Endothelial cell of umbilical vein (primary cell): ENCODE results near the gene SOWAHB. TPM values are rescaled to one million over a fixed set of nuclear protein-coding genes. Genes with fewer than 3 reads are reported as not detected.

Source experiments
- BruUV-seq: library from RNA; stranded (reverse); fragments of 400-500 nt; replicated peaks from 2 replicates; lab custom pipeline; 2021; lab: Mats Ljungman, UMichigan
- CTCF ChIA-PET: fragments of 300-600, 350-600 bp; sonication (Branson Sonifier 250); formaldehyde crosslinking; loops from one replicate; lab custom pipeline; 2021; ENCODE audit warnings: antibody characterized with exemption, inconsistent platforms; lab: Charles Lee
- POLR2A ChIA-PET: fragments of 300-600, 350-600 bp; sonication (Branson Sonifier 250); formaldehyde crosslinking; loops from one replicate; lab custom pipeline; 2021; ENCODE audit warnings: antibody characterized with exemption, inconsistent platforms; lab: Charles Lee
- DNase-seq: peaks from one replicate; pipeline ENCODE4 v3.0.0-alpha.2; 2011; ENCODE audit warnings: low read depth, low spot score
- FAIRE-seq: peaks from 2 replicates; lab custom pipeline; 2011; peaks lifted over from hg19 to GRCh38; lab: Jason Lieb, UNC
- H2AFZ ChIP-seq: 2 replicates; pipeline ENCODE4 v1.6.0; 2012; ENCODE audit warnings: low read depth, low read length, control low read depth, inconsistent platforms
- H3K27ac ChIP-seq: 2 replicates; pipeline ENCODE4 v1.5.1; 2011; ENCODE audit warnings: low read depth, mild to moderate bottlenecking, control low read depth, low read length, moderate library complexity; ENCODE audit not compliant: insufficient read depth
- H3K27me3 ChIP-seq, 2 experiments: 2 replicates each; pipeline versions ENCODE4 v1.6.0 to v1.6.1; 2011; ENCODE audit warnings: low read length in 2 of 2, mixed read lengths in 1 of 2; ENCODE audit not compliant: control insufficient read depth in 2 of 2, insufficient read depth in 2 of 2
- H3K36me3 ChIP-seq, 2 experiments: 2 replicates in 1 of 2; 3 replicates in 1 of 2; pipeline ENCODE4 v1.5.1; 2011; ENCODE audit warnings: low read length in 2 of 2, mild to moderate bottlenecking in 1 of 2, moderate library complexity in 1 of 2; ENCODE audit not compliant: control insufficient read depth in 2 of 2, insufficient read depth in 2 of 2; ENCODE audit errors: extremely low read depth in 1 of 2
- H3K4me1 ChIP-seq: 3 replicates; pipeline ENCODE4 v1.5.1; 2011; ENCODE audit warnings: mild to moderate bottlenecking, low read length; ENCODE audit not compliant: control insufficient read depth, insufficient read depth; ENCODE audit errors: extremely low read depth
- H3K4me2 ChIP-seq: 2 replicates; pipeline ENCODE4 v1.6.1; 2011; ENCODE audit warnings: low read length, control low read depth, mixed read lengths; ENCODE audit not compliant: insufficient read depth
- H3K4me3 ChIP-seq, 3 experiments: fragments of 200-600 bp in 1 of 3; sonication (generic), shearing (Covaris generic) in 1 of 3; replicated peaks in 1 of 3; 2 replicates each; pipeline ENCODE4 v1.5.1; 2011 to 2016; ENCODE audit warnings: control low read depth in 3 of 3, low read length in 3 of 3, mild to moderate bottlenecking in 2 of 3, inconsistent platforms in 1 of 3, low read depth in 1 of 3, moderate library complexity in 1 of 3; ENCODE audit not compliant: insufficient read depth in 1 of 3
- H3K79me2 ChIP-seq: 2 replicates; pipeline ENCODE4 v1.6.0; 2012; ENCODE audit warnings: low read length, inconsistent platforms; ENCODE audit not compliant: control insufficient read depth, insufficient read depth
- H3K9ac ChIP-seq: replicated peaks from 2 replicates; pipeline ENCODE3; 2011; ENCODE audit warnings: low read length, control low read depth; ENCODE audit not compliant: insufficient read depth; ENCODE audit errors: extremely low read depth
- H3K9me1 ChIP-seq: replicated peaks from 3 replicates; pipeline ENCODE4 v1.6.0; 2011; ENCODE audit warnings: mild to moderate bottlenecking, low read length; ENCODE audit not compliant: control insufficient read depth, insufficient read depth; ENCODE audit errors: extremely low read depth
- H3K9me3 ChIP-seq: replicated peaks from 2 replicates; pipeline ENCODE4 v1.5.1; 2012; ENCODE audit warnings: low read length, inconsistent platforms; ENCODE audit not compliant: control insufficient read depth, insufficient read depth
- H4K20me1 ChIP-seq: replicated peaks from 2 replicates; pipeline ENCODE3; 2011; ENCODE audit warnings: mild to moderate bottlenecking, low read length; ENCODE audit not compliant: control insufficient read depth, insufficient read depth; ENCODE audit errors: extremely low read depth
- EZH2 ChIP-seq: IDR thresholded peaks from 2 replicates; pipeline ENCODE4 v1.6.1; 2012; ENCODE audit warnings: borderline replicate concordance, low read depth, mild to moderate bottlenecking, moderate library complexity, low read length, inconsistent platforms; ENCODE audit not compliant: severe bottlenecking
- MYC ChIP-seq: IDR thresholded peaks from one replicate; pipeline ENCODE4 v1.6.1; 2011; ENCODE audit warnings: mild to moderate bottlenecking, low read depth, low read length
- POLR2AphosphoS5 ChIP-seq: IDR thresholded peaks from 2 replicates; pipeline ENCODE4 v1.6.1; 2012; ENCODE audit warnings: low read depth, mild to moderate bottlenecking, control low read depth, low read length, moderate library complexity; ENCODE audit not compliant: insufficient read depth
- dilution Hi-C: fragments of 300-500 bp; cut with MboI; formaldehyde crosslinking; loops from one replicate; pipeline ENCODE4 v1.15.0; 2019; ENCODE audit warnings: low sequenced_read_pairs; ENCODE audit not compliant: extremely low pct_ligation_motif_present
- intact Hi-C: fragments of 100-400 bp; cut with micrococcal nuclease; formaldehyde crosslinking; loops from one replicate; pipeline ENCODE4 v1.10.0; 2022
- polyA plus RNA-seq, 4 experiments: library from polyadenylated mRNA; depleted of rRNA in 3 of 4; stranded (reverse) in 3 of 4; unstranded in 1 of 4; fragments of >200 nt; gene quantifications; 2 replicates each; pipeline versions ENCODE4 v1.2.1 to v1.2.3, GENCODE V29; 2011 to 2012; ENCODE audit warnings: missing spikeins in 1 of 4
- total RNA-seq: library from RNA; stranded (reverse); gene quantifications from 2 replicates; pipeline ENCODE4 v1.2.3, GENCODE V29; 2021
- TF ChIP-seq, protein P1 (sequence below), 2 donors: IDR thresholded peaks; 1 replicate in 1 of 2; 2 replicates in 1 of 2; pipeline ENCODE4 v1.5.1; 2011; ENCODE audit warnings: low read length in 2 of 2, mild to moderate bottlenecking in 2 of 2, moderate library complexity in 2 of 2, control low read depth in 1 of 2, inconsistent platforms in 1 of 2, low read depth in 1 of 2; ENCODE audit not compliant: insufficient read depth in 1 of 2; ENCODE audit errors: extremely low read depth in 1 of 2
- TF ChIP-seq, protein P2 (sequence below): IDR thresholded peaks from 2 replicates; pipeline ENCODE4 v1.6.1; 2011; ENCODE audit not compliant: insufficient read depth, insufficient read length

SOWAHB gene
- total and polyA plus RNA-seq, 2 donors (not counting 3 experiments of a cell fraction or from before 2014, with no cell fraction given) = not detected

DNA sequence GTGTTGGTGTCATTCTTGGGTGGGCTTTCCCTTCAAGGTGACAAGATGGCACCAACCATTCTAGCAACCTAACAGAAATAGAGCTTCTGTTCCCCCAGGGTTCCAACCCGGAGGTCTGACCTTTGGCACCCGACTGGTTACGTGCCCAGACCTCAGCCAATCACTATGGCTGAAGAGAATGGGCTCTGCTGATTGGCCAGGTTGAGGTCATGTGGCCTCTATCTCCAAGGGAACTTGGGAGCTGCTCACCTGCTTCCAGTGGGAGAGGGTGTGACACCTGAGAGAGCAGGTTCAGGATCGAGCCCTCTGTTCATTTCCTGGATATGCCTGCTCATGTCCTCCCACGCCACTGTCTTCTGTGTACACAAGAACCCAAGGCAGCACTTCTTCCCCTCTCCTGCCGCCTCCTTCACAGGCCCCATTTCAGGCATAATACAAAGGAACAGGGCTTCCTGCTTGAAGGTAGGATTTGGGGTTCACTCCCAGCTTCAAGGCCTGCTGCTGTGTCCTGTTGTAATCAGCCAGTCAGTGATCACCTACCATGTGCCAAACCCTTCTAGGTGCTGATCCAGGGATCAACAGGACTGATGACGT, 11.0 kb downstream of the SOWAHB start:
- peaks cover 7% of the 10 kb centered on the region for H3K4me1 ChIP-seq
- dilution Hi-C loops (no loop called here), intact Hi-C loops (no loop called here)
- POLR2A ChIA-PET = no interaction called here
- no peak overlapping the region for H3K27ac ChIP-seq
- H3K4me2 ChIP-seq = no peak overlapping the region
- FAIRE-seq (no peak), DNase-seq (no peak)
- H3K79me2 ChIP-seq = no peaks in the 10 kb centered on the region
- peaks cover 0 to 8% of the 10 kb centered on the region in 2 experiments for H3K27me3 ChIP-seq
- no peaks in the 10 kb centered on the region for H3K9me3 ChIP-seq
- BruUV-seq = no TSS peak
- no peak overlapping the region for H2AFZ ChIP-seq
- H3K36me3 ChIP-seq = no peaks in the 10 kb centered on the region
- CTCF ChIA-PET = interaction anchor here (1.2 to 1.6 kb wide), 2 partner anchors 10 to 34 kb away, joined by 3 to 6 read pairs; partner anchors contain the start of gene SOWAHB
- TF ChIP-seq, protein P1, sequence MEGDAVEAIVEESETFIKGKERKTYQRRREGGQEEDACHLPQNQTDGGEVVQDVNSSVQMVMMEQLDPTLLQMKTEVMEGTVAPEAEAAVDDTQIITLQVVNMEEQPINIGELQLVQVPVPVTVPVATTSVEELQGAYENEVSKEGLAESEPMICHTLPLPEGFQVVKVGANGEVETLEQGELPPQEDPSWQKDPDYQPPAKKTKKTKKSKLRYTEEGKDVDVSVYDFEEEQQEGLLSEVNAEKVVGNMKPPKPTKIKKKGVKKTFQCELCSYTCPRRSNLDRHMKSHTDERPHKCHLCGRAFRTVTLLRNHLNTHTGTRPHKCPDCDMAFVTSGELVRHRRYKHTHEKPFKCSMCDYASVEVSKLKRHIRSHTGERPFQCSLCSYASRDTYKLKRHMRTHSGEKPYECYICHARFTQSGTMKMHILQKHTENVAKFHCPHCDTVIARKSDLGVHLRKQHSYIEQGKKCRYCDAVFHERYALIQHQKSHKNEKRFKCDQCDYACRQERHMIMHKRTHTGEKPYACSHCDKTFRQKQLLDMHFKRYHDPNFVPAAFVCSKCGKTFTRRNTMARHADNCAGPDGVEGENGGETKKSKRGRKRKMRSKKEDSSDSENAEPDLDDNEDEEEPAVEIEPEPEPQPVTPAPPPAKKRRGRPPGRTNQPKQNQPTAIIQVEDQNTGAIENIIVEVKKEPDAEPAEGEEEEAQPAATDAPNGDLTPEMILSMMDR (IDR thresholded peaks at IDR 0.05; ENCODE audit: extremely low read depth in 1 of 2, insufficient read depth in 1 of 2, low read depth in 1 of 2, low read length in 2 of 2) = no peak
- TF ChIP-seq, protein P2, sequence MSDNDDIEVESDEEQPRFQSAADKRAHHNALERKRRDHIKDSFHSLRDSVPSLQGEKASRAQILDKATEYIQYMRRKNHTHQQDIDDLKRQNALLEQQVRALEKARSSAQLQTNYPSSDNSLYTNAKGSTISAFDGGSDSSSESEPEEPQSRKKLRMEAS = no peak
- no peak for TF ChIP-seq EZH2
- no peak for TF ChIP-seq POLR2AphosphoS5
- no peak for TF ChIP-seq MYC
- no peak overlapping the region for H3K4me3 ChIP-seq
- H3K9ac ChIP-seq = no peak overlapping the region
- no peaks in the 10 kb centered on the region for H4K20me1 ChIP-seq
- H3K9me1 ChIP-seq = no peaks in the 10 kb centered on the region
